ENCODE data around the gene C5orf52. TPM values are rescaled to one million over a fixed set of nuclear protein-coding genes. Genes with fewer than 3 reads are reported as not detected.
"Not testable (repeated sequence)": the region's sequence is repeated elsewhere in the genome, so short reads cannot be mapped to it uniquely, and the experiment has no call there.

The C5orf52 gene
- polyA plus RNA-seq, 3 donors from 2014 or later: not detected

DNA sequence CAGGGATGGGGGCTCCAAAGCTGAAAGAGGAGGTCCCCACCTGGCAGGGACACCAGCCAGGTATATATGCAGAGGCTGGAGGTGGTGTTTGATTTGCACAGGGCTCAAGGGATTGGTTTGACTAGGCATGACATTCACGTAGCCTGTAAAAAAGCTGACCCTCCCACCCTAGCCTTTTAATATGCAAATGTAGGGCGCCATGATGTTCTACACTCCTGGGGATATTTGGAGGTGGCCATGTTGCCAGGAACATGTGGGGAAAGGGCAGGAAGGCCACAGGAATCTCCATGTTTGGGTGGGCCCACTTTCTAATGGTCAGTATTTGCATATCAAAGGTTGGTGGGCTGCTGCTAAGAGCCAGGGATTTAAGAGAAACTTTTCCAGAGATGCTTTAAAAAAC lies 47.9 kb downstream of the C5orf52 start:
- Mint-ChIP-seq H3K27me3 (ENCODE audit: low read depth in 3 of 3) (peaks cover 2 to 5% (median 2%) of the 10 kb centered on the region in 3 donors), H3K36me3 (peaks cover 0 to 4% (median 0%) of the 10 kb centered on the region in 3 donors), H3K4me3 (no peak overlapping the region), H3K27ac (no peak overlapping the region), H3K4me1 (peaks cover 3 to 6% of the 10 kb centered on the region in 2 donors), H3K9me3 (no peaks in the 10 kb centered on the region)
- no peak for DNase-seq

DNA sequence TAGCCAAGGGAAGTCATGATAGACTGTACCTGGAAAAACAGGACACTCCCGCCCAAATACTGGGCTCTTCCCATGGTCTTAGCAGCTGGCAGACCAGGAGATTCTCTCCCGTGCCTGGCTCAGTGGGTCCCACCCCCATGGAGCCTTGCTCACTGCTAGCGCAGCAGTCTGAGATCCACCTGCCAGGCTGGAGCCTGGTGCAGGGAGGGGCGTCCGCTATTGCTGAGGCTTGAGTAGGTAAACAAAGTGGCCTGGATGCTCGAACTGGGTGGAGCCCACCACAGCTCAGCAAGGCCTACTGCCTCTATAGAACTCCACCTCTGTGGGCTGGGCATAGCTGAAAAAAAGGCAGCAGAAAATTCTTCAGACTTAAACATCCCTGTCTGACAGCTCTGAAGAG lies 49.8 kb downstream of the C5orf52 start:
- Mint-ChIP-seq H3K9me3 (no peaks in the 10 kb centered on the region), H3K36me3 (peaks cover 0 to 4% (median 0%) of the 10 kb centered on the region in 3 donors), H3K27ac (no peak overlapping the region)

GRCh38 chr5:157722895-157723294 lies 51.6 kb downstream of the C5orf52 start:
- H3K36me3 Mint-ChIP-seq; H3K4me1 Mint-ChIP-seq; H3K27ac Mint-ChIP-seq; DNase-seq; H3K4me3 Mint-ChIP-seq; H3K27me3 Mint-ChIP-seq (ENCODE audit: low read depth in 3 of 3); H3K9me3 Mint-ChIP-seq: not testable (repeated sequence)

More for the DNA sequence above, 49.8 kb downstream of the C5orf52 start:
- H3K4me1 Mint-ChIP-seq: peaks cover 3 to 6% of the 10 kb centered on the region in 2 donors
- peaks cover 0 to 5% (median 2%) of the 10 kb centered on the region in 3 donors for H3K27me3 Mint-ChIP-seq (ENCODE audit: low read depth in 3 of 3)
- DNase-seq: no peak
- no peak overlapping the region for H3K4me3 Mint-ChIP-seq

GRCh38 chr5:157726607-157727006 lies 55.3 kb downstream of the C5orf52 start:
- H3K36me3 Mint-ChIP-seq, DNase-seq, H3K4me3 Mint-ChIP-seq, H3K27ac Mint-ChIP-seq, H3K9me3 Mint-ChIP-seq: not testable (repeated sequence)
- Mint-ChIP-seq H3K4me1 (peaks cover 7 to 12% of the 10 kb centered on the region in 2 donors), H3K27me3 (ENCODE audit: low read depth in 3 of 3) (peaks cover 4 to 11% (median 10%) of the 10 kb centered on the region in 3 donors)

DNA sequence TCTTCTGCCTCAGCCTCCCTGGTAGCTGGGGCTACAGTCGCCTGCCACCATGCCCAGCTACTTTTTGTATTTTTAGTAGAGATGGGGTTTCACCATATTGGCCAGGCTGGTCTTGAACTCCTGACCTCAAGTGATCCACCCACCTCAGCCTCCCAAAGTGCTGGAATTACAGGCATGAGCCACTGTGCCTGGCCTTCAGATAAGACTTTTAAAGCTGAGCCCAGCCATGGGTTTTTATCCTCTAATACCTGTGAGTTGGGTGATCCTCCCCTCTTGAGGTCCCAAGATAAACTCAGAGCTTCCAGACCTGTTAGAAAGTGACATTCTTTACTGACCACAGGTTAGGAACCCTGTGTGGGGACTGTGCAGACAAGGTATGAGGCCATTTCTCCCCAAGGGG lies 56.5 kb downstream of the C5orf52 start:
- Mint-ChIP-seq H3K4me1 (peaks cover 15 to 24% of the 10 kb centered on the region in 2 donors), H3K27me3 (ENCODE audit: low read depth in 3 of 3) (peaks cover 8 to 14% (median 10%) of the 10 kb centered on the region in 3 donors)
- not testable (repeated sequence) for H3K36me3 Mint-ChIP-seq, H3K9me3 Mint-ChIP-seq, H3K27ac Mint-ChIP-seq, DNase-seq, H3K4me3 Mint-ChIP-seq

Other genes with a start within 250 kb of the C5orf52 start
- gene NIPAL4, start 211.3 kb upstream of the C5orf52 start, polyA plus RNA-seq: not detected
- under 1 TPM in 2 of 3 donors, not detected in 1; 0.03 to 0.10 TPM for gene ADAM19, start 95.8 kb upstream of the C5orf52 start, polyA plus RNA-seq
- gene SOX30, start 19.1 kb upstream of the C5orf52 start, polyA plus RNA-seq: under 1 TPM; 0.07 to 0.35 (median 0.11) TPM
- gene THG1L, start 59.9 kb downstream of the C5orf52 start, polyA plus RNA-seq: 1 to 10 TPM; 1.4 to 3.8 (median 3.6) TPM
- under 1 TPM in 2 of 3 donors, not detected in 1; 0.48 to 0.53 TPM for gene LSM11, start 72.2 kb downstream of the C5orf52 start, polyA plus RNA-seq
- gene CLINT1, start 187.6 kb downstream of the C5orf52 start, polyA plus RNA-seq: 100 to 1,000 TPM in 1 of 3 donors, 10 to 100 TPM in 2; 75.7 to 106 (median 84.8) TPM

Measured in immature natural killer cell (primary cell).